HepG2 (cell line): Measurements from ENCODE around the gene ABCF1. TPM values are rescaled to one million over a fixed set of nuclear protein-coding genes. Genes with fewer than 3 reads are reported as not detected.

Experiments
- ARID2 ChIP-seq: sonication (generic); formaldehyde crosslinking; IDR thresholded peaks from 2 replicates; pipeline ENCODE4 v1.8.1; 2022; ENCODE audit warnings: mild to moderate bottlenecking, missing genetic modification reagents, borderline replicate concordance
- CENPX ChIP-seq: sonication (generic); formaldehyde crosslinking; IDR thresholded peaks from 2 replicates; pipeline ENCODE4 v1.9.0; 2021; ENCODE audit warnings: mild to moderate bottlenecking, missing genetic modification reagents, moderate library complexity
- CTCF ChIP-seq: sonication (generic); formaldehyde crosslinking; IDR thresholded peaks from 2 replicates; pipeline ENCODE4 v1.5.0; 2020; ENCODE audit warnings: mild to moderate bottlenecking, missing genetic modification reagents, moderate library complexity
- GPBP1L1 ChIP-seq: sonication (generic); formaldehyde crosslinking; IDR thresholded peaks from 2 replicates; pipeline ENCODE4 v1.5.0; 2020; ENCODE audit warnings: mild to moderate bottlenecking, missing genetic modification reagents
- GPN1 ChIP-seq: sonication (generic); formaldehyde crosslinking; IDR thresholded peaks from 2 replicates; pipeline ENCODE4 v1.5.1; 2020; ENCODE audit warnings: missing genetic modification reagents, borderline replicate concordance
- KLF15 ChIP-seq: sonication (generic); formaldehyde crosslinking; IDR thresholded peaks from 2 replicates; pipeline ENCODE4 v1.8.1; 2023; ENCODE audit warnings: borderline replicate concordance, mild to moderate bottlenecking, inconsistent platforms, missing genetic modification reagents, mixed read lengths
- KMT2B ChIP-seq: IDR thresholded peaks from 2 replicates; pipeline ENCODE4 v1.6.1; 2016; ENCODE audit warnings: missing genetic modification reagents, missing compliant biosample characterization
- MLXIP ChIP-seq: sonication (generic); formaldehyde crosslinking; IDR thresholded peaks from 2 replicates; pipeline ENCODE4 v1.9.0; 2021; ENCODE audit warnings: missing genetic modification reagents, borderline replicate concordance
- NR3C1 ChIP-seq: sonication (generic); formaldehyde crosslinking; IDR thresholded peaks from 2 replicates; pipeline ENCODE4 v1.4.0; 2020; ENCODE audit warnings: missing genetic modification reagents
- SIX1 ChIP-seq: sonication (generic); formaldehyde crosslinking; IDR thresholded peaks from 2 replicates; pipeline ENCODE4 v1.4.0; 2020; ENCODE audit warnings: missing genetic modification reagents, borderline replicate concordance
- THAP11 ChIP-seq: IDR thresholded peaks from 2 replicates; pipeline ENCODE4 v1.6.1; 2016; ENCODE audit warnings: missing biosample characterization, missing genetic modification reagents
- ZBTB3 ChIP-seq: sonication (generic); formaldehyde crosslinking; IDR thresholded peaks from 2 replicates; pipeline ENCODE4 v1.4.0; 2020; ENCODE audit warnings: low read depth, mild to moderate bottlenecking, moderate library complexity, missing genetic modification reagents, borderline replicate concordance
- ZFP90 ChIP-seq: sonication (generic); formaldehyde crosslinking; IDR thresholded peaks from 2 replicates; pipeline ENCODE4 v1.8.0; 2022; ENCODE audit warnings: missing genetic modification reagents, mild to moderate bottlenecking, inconsistent platforms, borderline replicate concordance
- ZNF121 ChIP-seq: sonication (generic); formaldehyde crosslinking; IDR thresholded peaks from 2 replicates; pipeline ENCODE4 v1.5.0; 2020; ENCODE audit warnings: mild to moderate bottlenecking, missing genetic modification reagents
- polyA plus RNA-seq, 8 experiments: library from polyadenylated mRNA; depleted of rRNA in 3 of 8; stranded (reverse) in 7 of 8; unstranded in 1 of 8; fragments of >200 nt; fragmentation: Illumina TruSeq in 4 of 8; extraction: Trizol in 4 of 8; gene quantifications; 2 replicates each; pipeline versions ENCODE4 v1.2.1 to v1.2.3, GENCODE V29; 2011 to 2016; ENCODE audit warnings: low read depth in 4 of 8, missing spikeins in 1 of 8, mixed read lengths in 1 of 8; ENCODE audit not compliant: insufficient read depth in 1 of 8
- total RNA-seq, 5 experiments: library from RNA; depleted of rRNA; stranded (reverse); fragments of >200 nt; fragmentation: Illumina TruSeq; extraction: Trizol; gene quantifications; 2 replicates each; pipeline ENCODE4 v1.2.3, GENCODE V29; 2016; ENCODE audit warnings: low read depth in 1 of 5
- TF ChIP-seq, protein P1 (sequence below): sonication (generic); formaldehyde crosslinking; IDR thresholded peaks from 2 replicates; pipeline ENCODE4 v1.4.0; 2020; ENCODE audit warnings: missing genetic modification reagents
- TF ChIP-seq, protein P2 (sequence below): sonication (generic); formaldehyde crosslinking; IDR thresholded peaks from 2 replicates; pipeline ENCODE4 v1.8.0; 2023; ENCODE audit warnings: mild to moderate bottlenecking, missing genetic modification reagents
- TF ChIP-seq, protein P3 (sequence below): IDR thresholded peaks from 2 replicates; pipeline ENCODE4 v1.6.1; 2016; ENCODE audit warnings: low read depth

Gene ABCF1
- total and polyA plus RNA-seq, 2 of the 13 experiments (the other 11 are each of a cell fraction or from before 2014, with no cell fraction given): 25.4 to 98.9 TPM

DNA sequence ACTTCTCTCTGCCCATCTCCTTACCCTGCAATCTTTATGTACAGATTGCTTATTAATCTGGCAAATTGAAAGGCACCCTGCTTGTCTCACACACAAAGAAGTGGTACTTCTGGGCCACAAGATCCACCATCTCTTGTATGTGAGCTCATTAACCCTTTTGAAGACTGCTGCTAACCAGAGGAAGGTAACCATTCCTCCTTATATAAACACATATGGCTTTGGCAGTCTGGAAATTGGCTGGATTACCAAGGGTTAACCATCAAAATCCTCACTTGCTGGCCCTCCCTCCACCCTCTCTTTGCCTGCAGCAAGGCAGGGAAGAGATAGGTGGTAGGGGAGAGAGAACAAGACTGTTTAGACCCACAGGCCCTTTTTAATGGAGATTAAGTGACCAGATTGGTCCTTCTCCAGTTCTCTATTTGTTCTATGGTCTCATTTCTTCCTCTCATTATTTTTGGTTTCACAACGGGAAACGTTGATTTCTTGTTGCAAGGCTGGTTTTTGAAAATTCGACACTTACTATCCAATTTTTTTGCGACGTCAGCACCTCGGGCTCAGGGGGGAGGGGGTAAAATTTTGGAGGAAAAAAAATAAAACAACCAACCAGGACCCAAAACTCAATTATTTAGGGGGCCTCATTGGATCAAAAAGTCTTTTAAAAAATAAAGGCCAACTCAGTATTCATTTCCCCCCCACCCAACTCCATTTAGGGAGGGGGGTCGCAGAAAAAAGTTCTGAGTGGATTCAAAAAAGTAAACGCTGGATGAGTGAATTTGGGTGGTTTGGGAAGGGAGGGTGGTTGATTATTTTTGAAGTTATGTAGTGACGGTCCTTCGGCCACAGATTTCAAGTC is 44.9 kb downstream of the ABCF1 start (continued):
- TF ChIP-seq KMT2B (CRISPR knock-in tag) (no peak), GPBP1L1 (CRISPR knock-in tag) (no peak), ZFP90 (CRISPR knock-in tag) (no peak), CENPX (CRISPR knock-in tag) (no peak), CTCF (CRISPR knock-in tag) (no peak), KLF15 (CRISPR knock-in tag) (no peak), GPN1 (CRISPR knock-in tag) (no peak), SIX1 (CRISPR knock-in tag) (no peak), MLXIP (CRISPR knock-in tag) (no peak), ARID2 (no peak), THAP11 (no peak; the same call in 1 of the 2 replicates), ZBTB3 (CRISPR knock-in tag) (no peak), ZNF121 (no peak), NR3C1 (no peak)
- TF ChIP-seq, protein P1, sequence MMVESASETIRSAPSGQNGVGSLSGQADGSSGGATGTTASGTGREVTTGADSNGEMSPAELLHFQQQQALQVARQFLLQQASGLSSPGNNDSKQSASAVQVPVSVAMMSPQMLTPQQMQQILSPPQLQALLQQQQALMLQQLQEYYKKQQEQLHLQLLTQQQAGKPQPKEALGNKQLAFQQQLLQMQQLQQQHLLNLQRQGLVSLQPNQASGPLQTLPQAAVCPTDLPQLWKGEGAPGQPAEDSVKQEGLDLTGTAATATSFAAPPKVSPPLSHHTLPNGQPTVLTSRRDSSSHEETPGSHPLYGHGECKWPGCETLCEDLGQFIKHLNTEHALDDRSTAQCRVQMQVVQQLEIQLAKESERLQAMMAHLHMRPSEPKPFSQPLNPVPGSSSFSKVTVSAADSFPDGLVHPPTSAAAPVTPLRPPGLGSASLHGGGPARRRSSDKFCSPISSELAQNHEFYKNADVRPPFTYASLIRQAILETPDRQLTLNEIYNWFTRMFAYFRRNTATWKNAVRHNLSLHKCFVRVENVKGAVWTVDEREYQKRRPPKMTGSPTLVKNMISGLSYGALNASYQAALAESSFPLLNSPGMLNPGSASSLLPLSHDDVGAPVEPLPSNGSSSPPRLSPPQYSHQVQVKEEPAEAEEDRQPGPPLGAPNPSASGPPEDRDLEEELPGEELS (CRISPR knock-in tag): no peak
- TF ChIP-seq, protein P2, sequence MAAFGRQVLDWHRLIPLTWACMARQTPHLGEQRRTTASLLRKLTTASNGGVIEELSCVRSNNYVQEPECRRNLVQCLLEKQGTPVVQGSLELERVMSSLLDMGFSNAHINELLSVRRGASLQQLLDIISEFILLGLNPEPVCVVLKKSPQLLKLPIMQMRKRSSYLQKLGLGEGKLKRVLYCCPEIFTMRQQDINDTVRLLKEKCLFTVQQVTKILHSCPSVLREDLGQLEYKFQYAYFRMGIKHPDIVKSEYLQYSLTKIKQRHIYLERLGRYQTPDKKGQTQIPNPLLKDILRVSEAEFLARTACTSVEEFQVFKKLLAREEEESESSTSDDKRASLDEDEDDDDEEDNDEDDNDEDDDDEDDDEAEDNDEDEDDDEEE (CRISPR knock-in tag): no peak
- TF ChIP-seq, protein P3, sequence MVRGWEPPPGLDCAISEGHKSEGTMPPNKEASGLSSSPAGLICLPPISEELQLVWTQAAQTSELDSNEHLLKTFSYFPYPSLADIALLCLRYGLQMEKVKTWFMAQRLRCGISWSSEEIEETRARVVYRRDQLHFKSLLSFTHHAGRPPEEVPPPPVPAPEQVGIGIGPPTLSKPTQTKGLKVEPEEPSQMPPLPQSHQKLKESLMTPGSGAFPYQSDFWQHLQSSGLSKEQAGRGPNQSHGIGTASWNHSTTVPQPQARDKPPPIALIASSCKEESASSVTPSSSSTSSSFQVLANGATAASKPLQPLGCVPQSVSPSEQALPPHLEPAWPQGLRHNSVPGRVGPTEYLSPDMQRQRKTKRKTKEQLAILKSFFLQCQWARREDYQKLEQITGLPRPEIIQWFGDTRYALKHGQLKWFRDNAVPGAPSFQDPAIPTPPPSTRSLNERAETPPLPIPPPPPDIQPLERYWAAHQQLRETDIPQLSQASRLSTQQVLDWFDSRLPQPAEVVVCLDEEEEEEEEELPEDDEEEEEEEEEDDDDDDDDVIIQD (CRISPR knock-in tag): 0 out of 2 replicates have a peak, but pooled peaks have one; percentile 4
